K562 (cell line): ENCODE results near the gene OLFML2A. TPM values are rescaled to one million over a fixed set of nuclear protein-coding genes. Genes with fewer than 3 reads are reported as not detected.

Experiments used
- CXXC5 ChIP-seq: fragments of 250-450 bp; sonication (Bioruptor Pico); IDR thresholded peaks from 2 replicates; pipeline ENCODE4 v1.8.0; 2022; ENCODE audit warnings: inconsistent platforms, mild to moderate bottlenecking, moderate library complexity
- ELF1 ChIP-seq: fragments of 200-800 bp; sonication (Bioruptor generic); IDR thresholded peaks from 2 replicates; pipeline ENCODE4 v1.6.1; 2016; ENCODE audit warnings: missing genetic modification characterization, missing compliant biosample characterization
- GTF2F1 ChIP-seq: IDR thresholded peaks from 2 replicates; pipeline ENCODE4 v1.6.1; 2011; ENCODE audit warnings: low read depth, low read length, improper control_type of control experiment
- HDAC3 ChIP-seq: fragments of 450-650 bp; IDR thresholded peaks from 2 replicates; pipeline ENCODE4 v1.6.1; 2018; ENCODE audit warnings: borderline replicate concordance, mild to moderate bottlenecking, moderate library complexity; ENCODE audit not compliant: partially characterized antibody
- RFX1 ChIP-seq: fragments of 450-650 bp; IDR thresholded peaks from 2 replicates; pipeline ENCODE4 v1.6.1; 2016; ENCODE audit warnings: mild to moderate bottlenecking, moderate library complexity
- ZNF133 ChIP-seq: fragments of 250-450 bp; sonication (Bioruptor Pico); IDR thresholded peaks from 2 replicates; pipeline ENCODE4 v1.4.0; 2020; ENCODE audit warnings: mild to moderate bottlenecking
- ZNF143 ChIP-seq: sonication (generic); formaldehyde crosslinking; IDR thresholded peaks from 2 replicates; pipeline ENCODE4 v1.9.0; 2022; ENCODE audit warnings: mild to moderate bottlenecking, missing genetic modification reagents
- ZNF165 ChIP-seq: fragments of 250-450 bp; sonication (Bioruptor Pico); IDR thresholded peaks from 2 replicates; pipeline ENCODE4 v1.4.0; 2020; ENCODE audit warnings: borderline replicate concordance
- ZNF217 ChIP-seq: sonication (generic); formaldehyde crosslinking; IDR thresholded peaks from 2 replicates; pipeline ENCODE4 v1.8.0; 2022; ENCODE audit warnings: mild to moderate bottlenecking, missing genetic modification reagents
- polyA plus RNA-seq, 8 experiments: library from polyadenylated mRNA; depleted of rRNA in 4 of 8; stranded (reverse) in 5 of 8; unstranded in 3 of 8; fragments of >200 nt; fragmentation: Nextera tagmentation in 2 of 8; fragmentation: Illumina TruSeq in 1 of 8; extraction: Ambion mirVana in 2 of 8; extraction: Trizol in 1 of 8; gene quantifications; 2 replicates each; pipeline versions ENCODE4 v1.2.1 to v1.2.3, GENCODE V29; 2011 to 2014; ENCODE audit warnings: inconsistent platforms in 1 of 8, missing spikeins in 1 of 8
- total RNA-seq, 7 experiments: library from RNA; depleted of rRNA in 6 of 7; stranded (reverse); fragments of >200 nt in 6 of 7; fragmentation: Illumina TruSeq in 2 of 7; extraction: Trizol in 2 of 7; gene quantifications; 2 replicates each; pipeline versions ENCODE4 v1.2.1 to v1.2.3, GENCODE V29; 2011 to 2021; ENCODE audit warnings: low replicate concordance in 1 of 7
- TF ChIP-seq, protein P1 (sequence below): sonication (generic); formaldehyde crosslinking; IDR thresholded peaks from 2 replicates; pipeline ENCODE4 v1.8.0; 2022; ENCODE audit warnings: mild to moderate bottlenecking, missing genetic modification reagents, borderline replicate concordance
- TF ChIP-seq, protein P2 (sequence below): fragments of 250-450 bp; sonication (Bioruptor Pico); IDR thresholded peaks from 2 replicates; pipeline ENCODE4 v1.5.0; 2021
- TF ChIP-seq, protein P3 (sequence below), 3 experiments: fragments of 200-800 bp in 1 of 3; fragments of 250-450 bp in 1 of 3; fragments of 450-650 bp in 1 of 3; sonication (Bioruptor Pico) in 1 of 3; sonication (Bioruptor generic) in 1 of 3; formaldehyde crosslinking in 1 of 3; IDR thresholded peaks; 2 replicates each; pipeline versions ENCODE4 v1.6.1 to v1.8.0; 2016 to 2022; ENCODE audit warnings: mild to moderate bottlenecking in 2 of 3, missing genetic modification characterization in 2 of 3, missing compliant biosample characterization in 1 of 3, moderate library complexity in 1 of 3
- TF ChIP-seq, protein P4 (sequence below), 2 experiments: fragments of 450-650 bp; conservative IDR thresholded peaks; 2 replicates each; pipeline ENCODE4 v1.6.1; 2017; ENCODE audit warnings: mild to moderate bottlenecking in 2 of 2, moderate library complexity in 2 of 2
- TF ChIP-seq, protein P5 (sequence below): sonication (generic); formaldehyde crosslinking; IDR thresholded peaks from 2 replicates; pipeline ENCODE4 v1.8.1; 2022; ENCODE audit warnings: missing genetic modification reagents

Gene OLFML2A
- total and polyA plus RNA-seq, 9 of the 15 experiments (the other 6 are each of a cell fraction or from before 2014, with no cell fraction given): 0.16 TPM; not detected in 8

DNA sequence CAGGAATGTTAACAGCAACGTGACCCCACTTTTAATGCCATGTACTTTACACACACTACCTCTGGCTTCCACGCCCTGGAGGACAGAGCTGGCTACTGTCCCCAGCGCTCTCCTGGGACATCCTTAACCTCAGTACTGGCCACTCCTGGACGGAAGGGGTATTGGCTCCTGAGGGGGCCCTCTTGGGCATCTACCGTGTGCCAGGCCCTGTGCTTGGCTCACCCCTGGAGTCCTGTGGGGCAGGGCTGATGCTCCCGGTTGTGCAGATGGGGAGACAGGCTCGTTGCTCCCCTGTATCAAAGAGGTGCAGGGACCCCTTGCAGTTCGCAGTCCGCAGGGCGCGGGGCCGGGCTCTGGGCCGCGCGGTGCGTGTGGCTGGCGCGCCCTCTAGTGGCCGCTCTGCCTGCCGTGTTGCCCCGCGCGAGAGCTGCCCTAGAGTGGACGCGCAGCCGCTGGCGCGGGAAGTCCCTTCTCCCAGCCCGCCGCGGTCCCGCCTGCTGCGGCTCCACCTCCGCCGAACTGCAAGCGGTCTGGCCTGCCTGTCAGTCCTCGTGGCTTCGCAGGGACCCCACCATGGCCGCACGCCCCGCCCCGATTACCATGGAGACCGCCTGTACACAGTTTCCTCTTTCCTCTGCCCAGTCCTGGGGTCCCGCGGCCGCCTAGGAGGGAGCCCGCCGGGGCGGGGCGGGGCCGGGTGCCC is 76.0 kb downstream of the OLFML2A start, which contains the start of gene WDR38 (continued):
- TF ChIP-seq, protein P1, sequence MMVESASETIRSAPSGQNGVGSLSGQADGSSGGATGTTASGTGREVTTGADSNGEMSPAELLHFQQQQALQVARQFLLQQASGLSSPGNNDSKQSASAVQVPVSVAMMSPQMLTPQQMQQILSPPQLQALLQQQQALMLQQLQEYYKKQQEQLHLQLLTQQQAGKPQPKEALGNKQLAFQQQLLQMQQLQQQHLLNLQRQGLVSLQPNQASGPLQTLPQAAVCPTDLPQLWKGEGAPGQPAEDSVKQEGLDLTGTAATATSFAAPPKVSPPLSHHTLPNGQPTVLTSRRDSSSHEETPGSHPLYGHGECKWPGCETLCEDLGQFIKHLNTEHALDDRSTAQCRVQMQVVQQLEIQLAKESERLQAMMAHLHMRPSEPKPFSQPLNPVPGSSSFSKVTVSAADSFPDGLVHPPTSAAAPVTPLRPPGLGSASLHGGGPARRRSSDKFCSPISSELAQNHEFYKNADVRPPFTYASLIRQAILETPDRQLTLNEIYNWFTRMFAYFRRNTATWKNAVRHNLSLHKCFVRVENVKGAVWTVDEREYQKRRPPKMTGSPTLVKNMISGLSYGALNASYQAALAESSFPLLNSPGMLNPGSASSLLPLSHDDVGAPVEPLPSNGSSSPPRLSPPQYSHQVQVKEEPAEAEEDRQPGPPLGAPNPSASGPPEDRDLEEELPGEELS (CRISPR knock-in tag): 0 out of 2 replicates have a peak, but pooled peaks have one; percentile 28
- TF ChIP-seq, protein P2, sequence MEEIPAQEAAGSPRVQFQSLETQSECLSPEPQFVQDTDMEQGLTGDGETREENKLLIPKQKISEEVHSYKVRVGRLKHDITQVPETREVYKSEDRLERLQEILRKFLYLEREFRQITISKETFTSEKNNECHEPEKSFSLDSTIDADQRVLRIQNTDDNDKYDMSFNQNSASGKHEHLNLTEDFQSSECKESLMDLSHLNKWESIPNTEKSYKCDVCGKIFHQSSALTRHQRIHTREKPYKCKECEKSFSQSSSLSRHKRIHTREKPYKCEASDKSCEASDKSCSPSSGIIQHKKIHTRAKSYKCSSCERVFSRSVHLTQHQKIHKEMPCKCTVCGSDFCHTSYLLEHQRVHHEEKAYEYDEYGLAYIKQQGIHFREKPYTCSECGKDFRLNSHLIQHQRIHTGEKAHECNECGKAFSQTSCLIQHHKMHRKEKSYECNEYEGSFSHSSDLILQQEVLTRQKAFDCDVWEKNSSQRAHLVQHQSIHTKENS (CRISPR knock-in tag): no peak
- TF ChIP-seq CXXC5 (CRISPR knock-in tag) (peak; percentile 67), ZNF133 (no peak), GTF2F1 (no peak), ELF1 (tag) (0 out of 2 replicates have a peak, but pooled peaks have one; percentile 30), ZNF143 (CRISPR knock-in tag) (0 out of 2 replicates have a peak, but pooled peaks have one; percentile 49), HDAC3 (no peak), RFX1 (peak; percentile 86), ZNF217 (CRISPR knock-in tag) (no peak), ZNF165 (no peak)
- TF ChIP-seq, protein P3, sequence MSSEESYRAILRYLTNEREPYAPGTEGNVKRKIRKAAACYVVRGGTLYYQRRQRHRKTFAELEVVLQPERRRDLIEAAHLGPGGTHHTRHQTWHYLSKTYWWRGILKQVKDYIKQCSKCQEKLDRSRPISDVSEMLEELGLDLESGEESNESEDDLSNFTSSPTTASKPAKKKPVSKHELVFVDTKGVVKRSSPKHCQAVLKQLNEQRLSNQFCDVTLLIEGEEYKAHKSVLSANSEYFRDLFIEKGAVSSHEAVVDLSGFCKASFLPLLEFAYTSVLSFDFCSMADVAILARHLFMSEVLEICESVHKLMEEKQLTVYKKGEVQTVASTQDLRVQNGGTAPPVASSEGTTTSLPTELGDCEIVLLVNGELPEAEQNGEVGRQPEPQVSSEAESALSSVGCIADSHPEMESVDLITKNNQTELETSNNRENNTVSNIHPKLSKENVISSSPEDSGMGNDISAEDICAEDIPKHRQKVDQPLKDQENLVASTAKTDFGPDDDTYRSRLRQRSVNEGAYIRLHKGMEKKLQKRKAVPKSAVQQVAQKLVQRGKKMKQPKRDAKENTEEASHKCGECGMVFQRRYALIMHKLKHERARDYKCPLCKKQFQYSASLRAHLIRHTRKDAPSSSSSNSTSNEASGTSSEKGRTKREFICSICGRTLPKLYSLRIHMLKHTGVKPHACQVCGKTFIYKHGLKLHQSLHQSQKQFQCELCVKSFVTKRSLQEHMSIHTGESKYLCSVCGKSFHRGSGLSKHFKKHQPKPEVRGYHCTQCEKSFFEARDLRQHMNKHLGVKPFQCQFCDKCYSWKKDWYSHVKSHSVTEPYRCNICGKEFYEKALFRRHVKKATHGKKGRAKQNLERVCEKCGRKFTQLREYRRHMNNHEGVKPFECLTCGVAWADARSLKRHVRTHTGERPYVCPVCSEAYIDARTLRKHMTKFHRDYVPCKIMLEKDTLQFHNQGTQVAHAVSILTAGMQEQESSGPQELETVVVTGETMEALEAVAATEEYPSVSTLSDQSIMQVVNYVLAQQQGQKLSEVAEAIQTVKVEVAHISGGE (CRISPR knock-in tag; IDR thresholded peaks at IDR 0.05): no peak
- TF ChIP-seq, protein P4, sequence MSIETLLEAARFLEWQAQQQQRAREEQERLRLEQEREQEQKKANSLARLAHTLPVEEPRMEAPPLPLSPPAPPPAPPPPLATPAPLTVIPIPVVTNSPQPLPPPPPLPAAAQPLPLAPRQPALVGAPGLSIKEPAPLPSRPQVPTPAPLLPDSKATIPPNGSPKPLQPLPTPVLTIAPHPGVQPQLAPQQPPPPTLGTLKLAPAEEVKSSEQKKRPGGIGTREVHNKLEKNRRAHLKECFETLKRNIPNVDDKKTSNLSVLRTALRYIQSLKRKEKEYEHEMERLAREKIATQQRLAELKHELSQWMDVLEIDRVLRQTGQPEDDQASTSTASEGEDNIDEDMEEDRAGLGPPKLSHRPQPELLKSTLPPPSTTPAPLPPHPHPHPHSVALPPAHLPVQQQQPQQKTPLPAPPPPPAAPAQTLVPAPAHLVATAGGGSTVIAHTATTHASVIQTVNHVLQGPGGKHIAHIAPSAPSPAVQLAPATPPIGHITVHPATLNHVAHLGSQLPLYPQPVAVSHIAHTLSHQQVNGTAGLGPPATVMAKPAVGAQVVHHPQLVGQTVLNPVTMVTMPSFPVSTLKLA (conservative IDR thresholded peaks at IDR 0.05): peak; percentile 58 to 84; a peak in 3 of 4 replicates
- TF ChIP-seq, protein P5, sequence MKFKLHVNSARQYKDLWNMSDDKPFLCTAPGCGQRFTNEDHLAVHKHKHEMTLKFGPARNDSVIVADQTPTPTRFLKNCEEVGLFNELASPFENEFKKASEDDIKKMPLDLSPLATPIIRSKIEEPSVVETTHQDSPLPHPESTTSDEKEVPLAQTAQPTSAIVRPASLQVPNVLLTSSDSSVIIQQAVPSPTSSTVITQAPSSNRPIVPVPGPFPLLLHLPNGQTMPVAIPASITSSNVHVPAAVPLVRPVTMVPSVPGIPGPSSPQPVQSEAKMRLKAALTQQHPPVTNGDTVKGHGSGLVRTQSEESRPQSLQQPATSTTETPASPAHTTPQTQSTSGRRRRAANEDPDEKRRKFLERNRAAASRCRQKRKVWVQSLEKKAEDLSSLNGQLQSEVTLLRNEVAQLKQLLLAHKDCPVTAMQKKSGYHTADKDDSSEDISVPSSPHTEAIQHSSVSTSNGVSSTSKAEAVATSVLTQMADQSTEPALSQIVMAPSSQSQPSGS (CRISPR knock-in tag): no peak
